Esophagus squamous epithelium (tissue), 5 donors: ENCODE data around the gene SLC35E1. TPM values are rescaled to one million over a fixed set of nuclear protein-coding genes. Genes with fewer than 3 reads are reported as not detected.
A peak's percentile ranks its signal among the peaks of the same experiment; 100 is the strongest.

Experiments
- DNase-seq: peaks from one replicate; lab custom pipeline; 2025; lab: John Stamatoyannopoulos, UW
- H3K27ac ChIP-seq, 4 donors: fragments of 200-600 bp; sonication (generic); one replicate each; pipeline ENCODE4 v1.5.1; 2016 to 2019; ENCODE audit warnings: mild to moderate bottlenecking in 1 of 4
- H3K27me3 ChIP-seq, 4 donors: fragments of 200-600 bp; sonication (generic); 1 replicate in 3 of 4; 2 replicates in 1 of 4; pipeline versions ENCODE4 v1.5.1 to v1.6.0; 2017 to 2021; ENCODE audit warnings: antibody characterized with exemption in 1 of 4
- H3K36me3 ChIP-seq, 3 donors: fragments of 200-600 bp; sonication (generic); one replicate each; pipeline ENCODE4 v1.5.1; 2016 to 2019
- H3K4me1 ChIP-seq, 3 donors: fragments of 200-600 bp; sonication (generic); one replicate each; pipeline ENCODE4 v1.5.1; 2017 to 2019
- H3K4me3 ChIP-seq, 4 donors: fragments of 200-600 bp; sonication (generic); 1 replicate in 3 of 4; 2 replicates in 1 of 4; pipeline ENCODE4 v1.5.1; 2016 to 2019; ENCODE audit warnings: mild to moderate bottlenecking in 2 of 4, moderate library complexity in 1 of 4
- H3K9me3 ChIP-seq, 3 donors: fragments of 200-600 bp; sonication (generic); one replicate each; pipeline ENCODE4 v1.5.1; 2016 to 2019
- POLR2A ChIP-seq, 4 donors: fragments of 450-650 bp; IDR thresholded peaks; one replicate each; pipeline ENCODE4 v1.6.1; 2017; ENCODE audit warnings: antibody characterized with exemption in 4 of 4, mild to moderate bottlenecking in 4 of 4, moderate library complexity in 3 of 4
- WGBS, 2 donors: methylation state at CpG; one replicate each; pipeline ENCODE4 v1.1.5; 2018; 5-methylcytosine and 5-hydroxymethylcytosine counted together
- intact Hi-C: fragments of 100-400 bp; cut with DNase I; formaldehyde crosslinking; loops from one replicate; pipeline ENCODE4 v1.15.0; 2022
- total RNA-seq, 4 donors: library from RNA; depleted of rRNA; stranded (reverse); fragments of >200 nt; gene quantifications; one replicate each; pipeline ENCODE4 v1.1.0, GENCODE V29; 2016
- TF ChIP-seq, protein P1 (sequence below), 6 experiments: fragments of 450-650 bp in 4 of 6; fragments of 200-600 bp in 2 of 6; sonication (generic) in 2 of 6; IDR thresholded peaks; one replicate each; pipeline ENCODE4 v1.5.1; 2016 to 2019; ENCODE audit warnings: antibody characterized with exemption in 6 of 6, mild to moderate bottlenecking in 4 of 6, moderate library complexity in 4 of 6
- donor health status: DM: yes; HTN: yes; CAD: no.

Gene SLC35E1
- total RNA-seq, 4 donors from 2014 or later = 22.6 to 29.4 (median 25.3) TPM

DNA sequence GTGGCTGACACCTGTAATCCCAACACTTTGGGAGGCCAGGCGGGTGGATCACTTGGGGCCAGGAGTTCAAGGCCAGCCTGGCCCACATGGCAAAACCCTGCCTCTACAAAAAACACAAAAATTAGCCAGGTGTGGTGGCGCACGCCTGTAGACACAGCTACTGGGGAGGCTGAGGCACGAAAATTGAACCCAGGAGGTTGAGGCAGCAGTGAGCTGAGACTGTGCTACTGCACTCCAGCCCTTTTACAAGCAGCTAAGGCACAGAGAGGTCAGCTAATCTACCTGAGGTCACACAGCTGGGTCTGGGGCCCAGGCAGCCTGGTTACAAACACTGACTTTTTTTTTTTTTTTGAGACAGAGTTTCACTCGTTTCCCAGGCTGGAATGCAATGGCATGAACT is 28.6 kb upstream of the SLC35E1 start:
- no peaks in the 10 kb centered on the region for H3K9me3 ChIP-seq
- H3K4me3 ChIP-seq = no peak overlapping the region
- no peaks in the 10 kb centered on the region for H3K36me3 ChIP-seq
- no peak overlapping the region for H3K27ac ChIP-seq
- intact Hi-C loops = no loop called here
- TF ChIP-seq, protein P1, sequence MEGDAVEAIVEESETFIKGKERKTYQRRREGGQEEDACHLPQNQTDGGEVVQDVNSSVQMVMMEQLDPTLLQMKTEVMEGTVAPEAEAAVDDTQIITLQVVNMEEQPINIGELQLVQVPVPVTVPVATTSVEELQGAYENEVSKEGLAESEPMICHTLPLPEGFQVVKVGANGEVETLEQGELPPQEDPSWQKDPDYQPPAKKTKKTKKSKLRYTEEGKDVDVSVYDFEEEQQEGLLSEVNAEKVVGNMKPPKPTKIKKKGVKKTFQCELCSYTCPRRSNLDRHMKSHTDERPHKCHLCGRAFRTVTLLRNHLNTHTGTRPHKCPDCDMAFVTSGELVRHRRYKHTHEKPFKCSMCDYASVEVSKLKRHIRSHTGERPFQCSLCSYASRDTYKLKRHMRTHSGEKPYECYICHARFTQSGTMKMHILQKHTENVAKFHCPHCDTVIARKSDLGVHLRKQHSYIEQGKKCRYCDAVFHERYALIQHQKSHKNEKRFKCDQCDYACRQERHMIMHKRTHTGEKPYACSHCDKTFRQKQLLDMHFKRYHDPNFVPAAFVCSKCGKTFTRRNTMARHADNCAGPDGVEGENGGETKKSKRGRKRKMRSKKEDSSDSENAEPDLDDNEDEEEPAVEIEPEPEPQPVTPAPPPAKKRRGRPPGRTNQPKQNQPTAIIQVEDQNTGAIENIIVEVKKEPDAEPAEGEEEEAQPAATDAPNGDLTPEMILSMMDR (IDR thresholded peaks at IDR 0.05) = no peak
- TF ChIP-seq POLR2A (IDR thresholded peaks at IDR 0.05) = no peak
- 83 to 100% methylated on average over 1 to 5 of the region's 5 CpGs for WGBS, 2 donors
- no peaks in the 10 kb centered on the region for H3K27me3 ChIP-seq
- peaks cover 3 to 53% (median 6%) of the 10 kb centered on the region in 3 donors for H3K4me1 ChIP-seq
- no peak for DNase-seq

DNA sequence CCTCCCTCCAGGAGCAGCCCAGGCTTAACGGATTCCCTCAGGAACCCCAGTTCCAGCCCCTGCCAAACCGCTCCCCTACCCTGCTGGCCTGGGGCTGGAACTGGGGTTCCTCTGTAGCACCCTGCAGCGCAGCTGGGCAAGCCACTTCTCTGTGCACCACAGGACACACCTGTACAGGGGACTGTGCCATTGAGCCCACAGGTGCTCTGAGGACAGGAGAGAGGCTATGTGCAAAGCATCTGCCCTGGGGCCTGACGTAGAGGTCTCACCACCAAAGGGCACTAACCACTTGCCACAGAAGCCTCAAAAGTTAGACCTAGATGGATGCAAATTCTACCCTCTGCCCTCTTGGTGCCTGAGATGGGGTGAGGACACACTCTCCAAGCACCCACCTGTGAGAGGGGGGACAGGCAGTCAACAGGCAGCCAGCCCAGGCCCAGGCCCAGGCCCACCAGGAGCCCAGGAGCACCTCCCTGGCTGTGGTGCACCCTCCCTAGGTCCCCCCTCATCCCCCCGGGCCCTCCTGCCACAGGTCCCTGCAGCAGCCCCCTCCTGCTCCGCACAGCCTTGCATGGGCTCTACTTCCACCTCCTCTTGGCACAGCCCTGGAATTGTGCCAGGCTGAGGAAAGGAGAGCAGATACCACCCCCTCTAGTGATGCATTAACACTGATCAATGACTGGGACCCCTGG is 27.6 kb upstream of the SLC35E1 start:
- no peaks in the 10 kb centered on the region for H3K9me3 ChIP-seq
- TF ChIP-seq POLR2A (IDR thresholded peaks at IDR 0.05) = no peak
- TF ChIP-seq, protein P1 (IDR thresholded peaks at IDR 0.05) = no peak
- no peak overlapping the region for H3K27ac ChIP-seq
- H3K4me1 ChIP-seq = peaks cover 3 to 56% (median 7%) of the 10 kb centered on the region in 3 donors
- no peak overlapping the region for H3K4me3 ChIP-seq
- no peaks in the 10 kb centered on the region for H3K27me3 ChIP-seq
- 76 to 100% methylated on average over 2 to 3 of the region's 6 CpGs for WGBS, 2 donors
- no peak for DNase-seq
- intact Hi-C loops = no loop called here
- no peaks in the 10 kb centered on the region for H3K36me3 ChIP-seq

DNA sequence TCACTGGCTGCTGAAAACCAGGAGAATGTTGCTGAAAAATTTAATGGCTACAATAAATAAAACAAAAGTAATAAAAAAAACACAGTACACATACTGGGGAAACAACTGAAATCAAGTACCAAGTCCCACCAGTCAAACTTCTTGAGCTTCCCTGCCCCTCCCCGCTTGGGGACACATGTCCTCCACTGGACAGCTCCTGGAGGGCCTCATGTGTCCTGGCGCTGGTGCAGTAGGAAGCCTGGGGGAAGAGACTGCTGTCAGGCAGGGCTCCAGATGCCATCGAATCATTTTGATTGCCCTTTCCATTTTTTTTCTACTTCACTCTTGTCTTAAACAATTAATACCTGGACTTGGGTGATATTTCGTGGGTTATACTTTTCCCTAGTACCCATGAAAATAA is 26.6 kb upstream of the SLC35E1 start:
- no peak for TF ChIP-seq POLR2A (IDR thresholded peaks at IDR 0.05)
- TF ChIP-seq, protein P1 (IDR thresholded peaks at IDR 0.05) = no peak
- DNase-seq = no peak
- Histone ChIP-seq H3K27ac (peak overlapping the region in 2 of 4 donors; percentile 2 to 10), H3K27me3 (no peaks in the 10 kb centered on the region), H3K36me3 (no peaks in the 10 kb centered on the region), H3K4me1 (peaks cover 6 to 66% (median 10%) of the 10 kb centered on the region in 3 donors), H3K9me3 (no peaks in the 10 kb centered on the region), H3K4me3 (no peak overlapping the region)
- WGBS, 2 donors = 68 to 70% methylated on average over 4 of the region's 4 CpGs
- intact Hi-C loops = no loop called here

DNA sequence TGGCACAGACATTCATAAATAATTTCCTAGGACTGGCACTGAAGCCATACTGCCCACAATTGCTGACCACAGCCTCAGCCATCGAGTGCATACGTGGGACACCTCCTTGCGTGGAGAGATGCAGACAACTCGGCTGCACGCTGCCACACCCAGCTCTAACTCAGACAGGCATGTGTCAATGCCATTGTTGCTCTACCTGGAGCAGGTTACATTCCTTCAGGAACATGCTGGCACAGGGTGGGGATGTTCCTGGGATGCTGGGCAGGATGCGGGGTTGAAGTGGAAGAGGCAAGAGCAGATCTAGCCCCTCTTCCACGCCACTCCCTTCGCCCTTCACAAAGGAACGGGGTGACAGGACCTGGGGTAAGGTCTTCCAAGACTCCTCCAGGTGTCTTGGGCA is 24.2 kb upstream of the SLC35E1 start:
- Histone ChIP-seq H3K36me3 (no peaks in the 10 kb centered on the region), H3K9me3 (no peaks in the 10 kb centered on the region), H3K27ac (no peak overlapping the region), H3K4me1 (peaks cover 12 to 82% (median 21%) of the 10 kb centered on the region in 3 donors), H3K27me3 (no peaks in the 10 kb centered on the region), H3K4me3 (no peak overlapping the region)
- WGBS, 2 donors = 63 to 88% methylated on average over 2 to 6 of the region's 9 CpGs
- TF ChIP-seq POLR2A (IDR thresholded peaks at IDR 0.05) = no peak
- intact Hi-C loops = no loop called here
- DNase-seq = no peak

DNA sequence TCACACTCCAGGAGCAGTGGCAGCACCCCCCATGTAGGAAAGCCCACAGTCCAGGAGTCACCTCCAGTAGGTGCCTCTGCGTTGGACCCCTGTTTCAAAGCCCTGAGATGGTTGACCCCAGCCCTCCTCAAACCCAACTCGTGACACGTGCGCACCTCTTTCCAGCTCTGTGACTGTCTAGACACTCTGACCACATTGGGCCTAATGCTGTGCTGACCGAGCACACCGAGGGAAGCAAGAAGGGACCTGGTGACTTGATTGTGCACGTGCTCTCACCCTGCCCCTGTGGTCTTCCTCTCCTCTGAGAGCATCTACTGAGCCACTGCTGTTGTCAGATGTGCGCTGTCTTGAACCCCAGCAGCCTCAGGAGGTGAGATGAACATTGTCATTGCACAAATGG is 22.9 kb upstream of the SLC35E1 start:
- Histone ChIP-seq H3K27ac (peak overlapping the region in 1 of 4 donors; percentile 42), H3K36me3 (no peaks in the 10 kb centered on the region), H3K27me3 (no peaks in the 10 kb centered on the region), H3K4me1 (peaks cover 12 to 82% (median 24%) of the 10 kb centered on the region in 3 donors), H3K9me3 (no peaks in the 10 kb centered on the region), H3K4me3 (no peak overlapping the region)
- no peak for DNase-seq
- WGBS, 2 donors = 91 to 98% methylated on average over 7 of the region's 8 CpGs
- TF ChIP-seq, protein P1 (IDR thresholded peaks at IDR 0.05) = no peak
- TF ChIP-seq POLR2A (IDR thresholded peaks at IDR 0.05) = no peak
- intact Hi-C loops = no loop called here
